GM20431 (cell line): ENCODE measurements around the gene CHN2.
"Not testable (repeated sequence)": the region's sequence is repeated elsewhere in the genome, so short reads cannot be mapped to it uniquely, and the experiment has no call there.

Experiments used
- in situ Hi-C: fragments of 300-500 bp; cut with MseI, MboI; formaldehyde crosslinking; loops from one replicate; pipeline ENCODE4 v1.15.0; 2020; ENCODE audit warnings: low sequenced_read_pairs; ENCODE audit not compliant: unreplicated experiment

Gene CHN2

DNA sequence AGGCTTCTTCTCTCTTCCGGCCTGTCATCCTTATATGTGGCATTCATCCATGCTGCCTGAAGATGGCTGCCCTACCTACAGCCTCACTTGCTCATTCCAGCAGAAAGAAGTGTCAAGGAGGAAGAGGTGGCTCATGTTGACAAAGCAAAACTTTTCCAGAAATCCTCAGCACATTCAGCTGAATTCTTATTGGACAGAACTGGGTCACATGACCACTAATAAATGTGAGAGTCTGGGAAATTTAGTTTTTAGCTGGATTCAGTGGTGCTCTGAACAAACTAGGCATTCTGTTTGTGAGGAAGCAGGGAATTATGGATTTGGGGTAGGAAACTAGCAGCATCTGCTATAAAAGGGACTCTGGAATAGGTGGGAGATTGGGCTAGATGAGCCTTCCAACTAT, 58.6 kb downstream of the CHN2 start:
- in situ Hi-C loops = no loop called here

- in situ Hi-C loops = no loop called here
Measured at GRCh38 chr7:29254591-29254990, 60.0 kb downstream of the CHN2 start.

DNA sequence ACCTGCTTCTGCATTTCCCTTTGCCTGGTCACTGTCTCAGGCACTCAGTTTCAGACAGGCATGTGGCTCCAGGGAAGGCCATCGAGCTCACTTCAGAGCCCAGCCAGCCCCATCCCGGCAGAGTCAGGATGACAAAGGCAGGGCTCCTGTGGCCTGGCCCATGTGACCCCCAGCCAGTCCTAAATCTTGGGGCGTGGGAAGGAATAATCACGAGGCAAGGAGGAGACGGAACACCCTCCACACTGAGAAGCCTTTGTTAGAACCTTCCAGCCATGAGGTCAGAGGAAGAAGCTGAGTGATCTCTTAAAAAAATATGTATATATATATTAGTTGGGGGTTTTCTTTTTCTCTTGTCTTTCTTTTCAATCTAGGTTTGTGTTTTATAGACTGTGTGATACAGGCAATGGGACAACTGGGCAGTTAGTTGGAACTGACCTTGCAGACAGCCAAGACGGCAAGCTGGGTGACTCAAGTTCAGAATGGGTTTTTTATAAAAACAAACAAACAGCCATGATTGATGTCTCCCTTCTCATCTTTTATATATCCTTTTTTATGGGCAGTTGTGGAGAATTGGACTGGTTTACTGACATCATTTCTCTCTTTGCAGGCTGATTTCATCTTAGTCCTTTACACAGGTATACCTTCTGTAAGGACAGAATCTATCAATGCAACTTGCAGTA, 60.8 kb downstream of the CHN2 start:
- in situ Hi-C loops = no loop called here

DNA sequence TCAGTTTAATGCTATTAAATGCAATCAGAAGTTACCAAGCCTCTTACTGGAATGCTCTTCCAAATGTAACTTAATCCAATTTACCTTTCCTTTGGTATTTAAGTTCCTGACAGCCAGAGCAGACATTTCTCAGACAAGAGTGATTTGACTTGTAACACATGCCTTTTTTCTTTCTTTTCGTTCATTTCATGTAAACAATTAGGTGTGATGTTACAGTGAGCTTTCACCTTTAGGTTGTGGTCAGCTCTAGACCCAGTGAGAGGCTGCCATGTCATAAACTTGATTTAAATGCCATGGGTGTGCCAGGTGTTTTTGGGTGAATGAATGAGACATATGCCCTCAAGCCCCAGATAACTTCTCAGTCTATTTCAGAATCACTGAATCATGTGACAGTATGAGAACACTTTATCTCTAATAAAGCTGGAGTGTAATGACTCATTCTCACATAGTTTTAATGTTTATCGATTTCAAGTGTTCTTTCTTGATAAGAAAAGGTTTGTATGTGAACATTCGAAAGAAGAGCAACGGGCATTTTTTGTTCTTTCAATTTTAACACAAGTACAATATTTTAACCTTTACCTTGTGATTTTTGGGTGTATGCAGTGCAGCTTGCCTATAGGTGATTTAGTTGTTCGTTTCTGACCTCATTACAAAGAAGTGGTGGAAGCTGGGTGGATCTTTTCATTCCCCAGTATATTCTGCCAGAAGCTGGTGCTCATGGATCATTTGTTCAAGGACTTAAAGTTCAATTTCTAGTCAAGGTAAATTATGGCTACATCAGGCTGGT, 61.5 kb downstream of the CHN2 start:
- in situ Hi-C loops = no loop called here

DNA sequence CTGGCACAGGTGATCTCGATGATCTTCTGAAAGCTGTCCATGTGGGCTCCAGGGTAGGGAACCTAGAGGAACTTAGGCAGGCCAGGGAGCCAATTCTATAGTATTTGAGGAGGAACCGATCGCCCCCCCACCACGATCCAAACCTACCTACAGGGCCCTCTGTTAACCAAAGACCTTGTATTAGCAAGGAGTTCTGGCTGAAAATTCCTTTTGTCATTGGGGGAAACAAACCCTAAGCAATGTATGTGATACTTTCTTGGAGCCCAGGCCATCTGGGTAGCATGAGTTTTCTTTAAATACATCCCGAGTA, 62.1 kb downstream of the CHN2 start:
- in situ Hi-C loops = no loop called here

GRCh38 chr7:29258951-29259350, 64.4 kb downstream of the CHN2 start:
- in situ Hi-C loops = no loop called here

DNA sequence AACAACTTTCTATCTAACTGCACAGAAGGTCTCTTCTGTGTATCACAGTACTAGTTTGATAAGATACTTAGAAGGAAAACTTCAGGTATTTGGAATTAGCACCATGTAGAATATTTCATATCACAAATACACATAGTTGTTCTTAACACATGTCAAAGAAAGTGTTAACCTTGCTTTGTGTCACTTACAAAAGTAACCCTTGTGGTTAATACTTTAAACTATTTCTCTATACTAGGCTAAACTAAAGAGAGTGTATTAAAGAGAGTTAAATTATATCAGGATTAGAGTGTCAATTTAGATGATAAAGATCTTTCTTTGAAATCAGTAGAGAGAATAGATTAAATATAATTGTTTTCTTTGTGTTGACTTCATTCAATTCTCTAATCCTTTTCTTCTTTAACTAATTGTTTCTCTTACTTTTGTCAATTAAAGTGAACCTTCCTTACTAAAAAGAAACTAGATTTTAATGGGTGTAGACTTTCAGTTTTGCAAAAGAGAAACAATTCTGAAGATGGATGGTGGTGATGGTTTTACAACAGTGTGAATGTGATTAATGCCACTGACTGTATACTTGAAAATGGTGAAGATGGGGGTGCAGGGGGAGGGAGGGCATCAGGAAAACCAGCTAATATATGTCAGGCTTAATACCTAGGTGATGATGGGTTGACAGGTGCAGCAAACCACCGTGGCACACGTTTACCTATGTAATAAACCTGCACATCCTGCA, 67.8 kb downstream of the CHN2 start:
- in situ Hi-C loops = no loop called here

DNA sequence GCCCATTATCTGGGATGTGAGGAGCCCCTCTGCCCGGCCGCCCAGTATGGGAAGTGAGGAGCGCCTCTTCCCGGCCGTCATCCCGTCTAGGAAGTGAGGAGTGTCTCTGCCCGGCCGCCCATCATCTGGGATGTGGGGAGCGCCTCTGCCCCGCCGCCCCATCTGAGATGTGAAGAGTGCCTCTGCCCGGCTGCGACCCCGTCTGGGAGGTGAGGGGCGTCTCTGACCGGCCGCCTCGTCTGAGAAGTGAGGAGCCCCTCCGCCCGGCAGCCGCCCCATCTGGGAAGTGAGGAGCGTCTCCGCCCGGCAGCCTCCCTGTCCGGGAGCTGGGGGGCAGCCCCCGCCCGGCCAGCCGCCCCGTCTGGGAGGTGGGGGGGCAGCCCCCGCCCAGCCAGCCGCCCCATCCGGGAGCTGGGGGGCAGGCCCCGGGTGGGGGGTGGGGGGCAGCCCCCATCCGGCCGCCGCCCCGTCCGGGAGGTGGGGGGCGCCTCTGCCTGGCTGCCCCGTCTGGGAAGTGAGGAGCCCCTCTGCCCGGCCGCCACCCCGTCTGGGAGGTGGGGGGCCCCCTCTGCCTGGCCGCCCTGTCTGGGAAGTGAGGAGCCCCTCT, 69.1 kb downstream of the CHN2 start:
- in situ Hi-C loops = not testable (repeated sequence)

DNA sequence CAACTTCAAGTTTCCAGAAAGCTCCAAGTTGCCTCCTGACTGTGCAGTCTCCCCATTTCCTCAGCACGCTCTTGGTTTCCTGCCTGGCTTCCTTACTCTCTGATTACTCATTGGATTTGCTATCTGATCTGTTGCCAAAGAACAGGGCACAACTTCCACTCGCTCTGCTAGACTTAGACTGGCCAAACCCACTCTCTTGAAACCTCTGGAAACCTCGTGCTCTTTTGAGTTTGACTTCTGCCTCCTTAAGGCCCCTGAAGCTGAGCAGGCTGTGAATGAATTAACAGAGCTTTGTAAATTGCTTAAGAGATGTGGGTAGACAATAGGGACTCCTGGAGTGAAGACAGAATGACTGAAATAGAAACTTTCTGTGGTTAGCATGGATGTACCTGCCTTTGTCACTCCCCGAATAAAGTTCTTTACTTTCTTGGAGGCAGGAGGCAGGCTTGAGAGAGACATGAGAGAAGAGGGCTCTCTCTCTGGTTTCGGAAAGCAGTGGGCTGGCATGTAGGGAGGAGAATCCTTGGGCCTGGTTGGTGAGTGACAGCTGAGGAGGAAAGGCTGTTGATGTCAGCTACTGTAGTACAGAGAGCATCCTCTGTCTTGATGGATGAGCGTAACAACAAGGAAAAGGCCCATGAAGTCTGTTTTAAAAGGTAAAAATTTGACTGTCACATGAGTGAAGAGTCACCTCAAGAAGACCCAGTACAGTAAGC, 70.8 kb downstream of the CHN2 start:
- in situ Hi-C loops = no loop called here

DNA sequence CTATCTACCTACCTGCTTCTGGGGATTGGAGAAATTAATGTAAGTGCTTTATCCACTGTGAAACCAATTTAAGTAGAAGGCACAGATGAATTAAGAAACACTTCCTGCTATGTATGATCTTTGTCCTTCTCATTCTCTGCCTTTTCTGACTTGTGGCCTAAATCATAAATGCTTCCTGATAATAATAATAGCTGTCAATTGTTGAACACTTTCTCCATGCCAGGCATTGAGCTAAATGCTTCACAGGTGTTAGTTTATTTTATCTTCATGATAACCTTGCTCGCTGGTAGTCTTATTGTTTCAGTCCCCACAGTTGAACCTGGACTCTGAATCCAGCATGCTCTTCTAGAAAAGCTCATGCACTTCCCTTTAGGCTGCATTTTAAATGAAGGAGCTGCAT, 75.4 kb downstream of the CHN2 start:
- in situ Hi-C loops = no loop called here

DNA sequence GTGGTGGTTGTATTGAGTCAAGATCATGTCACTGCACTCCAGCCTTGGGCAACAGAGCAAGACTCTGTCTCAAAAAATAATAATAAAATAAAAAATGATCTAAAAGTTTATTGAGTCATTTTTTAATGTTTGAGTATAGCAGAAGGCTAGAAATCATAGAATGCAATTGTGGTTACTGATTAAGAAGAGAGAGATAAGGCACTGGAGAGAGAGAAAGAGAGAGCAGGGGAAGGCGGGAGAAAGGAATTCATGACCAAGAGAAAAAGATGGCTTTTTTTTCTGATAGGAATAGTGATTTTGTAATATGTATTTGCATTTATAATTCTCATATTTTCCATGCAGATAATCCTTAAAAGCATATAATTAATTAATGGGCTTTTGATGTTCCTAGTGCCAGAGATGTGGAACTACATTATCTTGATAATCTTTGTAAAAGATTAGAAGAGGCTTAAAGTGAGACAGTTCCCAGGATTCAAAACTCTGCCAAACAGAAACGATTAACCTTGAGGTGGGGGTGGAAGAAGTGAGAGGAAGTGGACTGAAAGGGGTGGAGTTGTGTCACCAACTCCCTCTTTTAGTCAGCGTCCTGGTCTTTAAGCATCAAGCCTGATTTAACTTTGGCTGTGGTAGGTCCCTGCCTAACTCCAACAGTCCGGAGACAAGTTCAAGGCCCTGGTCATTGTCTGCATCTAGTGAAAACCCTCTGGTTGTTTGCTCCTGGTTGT, 76.2 kb downstream of the CHN2 start:
- in situ Hi-C loops = no loop called here

- in situ Hi-C loops = no loop called here
Measured at GRCh38 chr7:29271319-29271658, 76.7 kb downstream of the CHN2 start.

DNA sequence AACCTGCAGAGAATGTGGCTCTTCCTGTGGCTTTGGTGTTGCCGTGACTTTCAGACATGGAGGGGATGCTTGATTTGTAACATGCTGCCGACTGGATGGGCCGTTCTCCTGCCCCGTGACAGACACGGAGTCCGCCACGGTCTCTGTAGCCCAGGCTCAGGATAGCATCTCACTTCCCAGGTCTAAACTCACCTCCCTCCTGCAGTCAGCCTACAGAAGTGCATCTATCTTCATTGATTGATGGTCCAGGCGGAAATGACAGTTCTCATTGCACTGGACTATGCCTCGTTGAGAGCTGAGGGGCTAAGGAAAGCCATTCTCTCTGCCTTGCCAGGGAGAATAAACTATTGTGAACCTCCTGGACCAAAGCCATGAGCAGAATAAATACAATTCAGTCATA, 77.5 kb downstream of the CHN2 start:
- in situ Hi-C loops = no loop called here

- in situ Hi-C loops = no loop called here
Measured at GRCh38 chr7:29274146-29275017, 79.8 kb downstream of the CHN2 start.

- in situ Hi-C loops = no loop called here
Measured at GRCh38 chr7:29275018-29275318, 80.4 kb downstream of the CHN2 start.

- in situ Hi-C loops = no loop called here
Measured at GRCh38 chr7:29275493-29275892, 80.9 kb downstream of the CHN2 start.

DNA sequence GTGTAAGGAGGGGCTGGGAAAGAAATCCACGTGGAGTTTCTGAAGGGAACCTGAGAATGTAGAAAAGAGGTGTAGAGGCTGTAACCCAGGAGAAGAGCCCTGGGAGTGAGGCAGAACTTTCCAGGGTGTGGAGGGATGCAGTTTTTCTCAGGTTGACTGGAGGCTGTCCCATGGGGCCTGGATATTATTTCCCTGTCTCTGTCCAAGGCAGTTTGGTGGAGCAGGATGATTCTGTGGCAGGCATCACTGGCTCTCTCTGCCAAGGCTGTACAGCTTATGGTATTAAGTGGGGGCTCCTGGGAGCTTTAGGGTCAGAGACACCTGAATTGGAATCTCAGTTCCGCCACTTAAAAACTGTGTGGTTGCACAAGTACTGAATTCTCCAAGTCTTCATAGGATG, 81.6 kb downstream of the CHN2 start:
- in situ Hi-C loops = no loop called here

- in situ Hi-C loops = no loop called here
Measured at GRCh38 chr7:29276806-29277205, 82.2 kb downstream of the CHN2 start.
